Measurements from ENCODE around the gene TFPI. TPM values are rescaled to one million over a fixed set of nuclear protein-coding genes. Genes with fewer than 3 reads are reported as not detected.

The TFPI gene
- total and polyA plus RNA-seq, 10 of the 15 experiments (the other 5 are each of a cell fraction or from before 2014, with no cell fraction given): 0.07 to 0.59 (median 0.34) TPM

DNA sequence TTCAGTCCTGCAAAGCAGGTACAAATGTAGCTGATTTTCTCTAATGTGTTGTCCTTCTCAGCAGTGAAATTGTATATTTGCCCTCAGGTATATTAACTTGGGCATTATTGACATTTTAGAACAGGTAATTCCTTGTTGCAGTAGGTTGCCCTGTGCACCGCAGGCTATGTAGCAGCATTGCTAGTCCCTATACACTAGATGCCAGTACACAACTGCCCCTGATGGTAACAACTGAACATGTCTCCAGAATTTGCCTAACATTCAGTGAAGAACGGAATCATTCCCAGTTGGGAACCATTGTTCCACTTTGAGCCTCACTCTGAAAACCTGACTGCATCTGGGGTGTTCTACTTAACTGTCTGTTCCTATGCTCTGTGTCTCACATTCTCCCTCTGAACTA lies 23.1 kb upstream of the TFPI start:
- in situ Hi-C loops (cut with MboI): loop anchor here (5.0 kb wide), 1 partner anchor 75 kb away; no protein-coding TSS in a partner anchor
- H3K4me2 ChIP-seq (ENCODE audit: control insufficient read depth, insufficient read depth): no peak overlapping the region
- DNase-seq (ENCODE audit: low read depth, low spot score) (no peak), ATAC-seq (peak; percentile 62), FAIRE-seq (no peak)
- ChIA-PET SMC1A (ENCODE audit: uncharacterized antibody, unreplicated experiment) (interaction anchor here (1.2 to 10.7 kb wide), 4 partner anchors 9 to 715 kb away, joined by 3 to 389 read pairs (median 4); no protein-coding TSS in a partner anchor), CTCF (interaction anchor here (0.6 to 15.4 kb wide), 8 partner anchors 10 to 1527 kb away, joined by 3 to 562 read pairs (median 3); no protein-coding TSS in a partner anchor), RAD21 (ENCODE audit: unreplicated experiment) (interaction anchor here (1.7 to 7.9 kb wide), 2 partner anchors 72 to 76 kb away, joined by 3 to 297 read pairs; no protein-coding TSS in a partner anchor), POLR2A (no interaction called here)
- no peak overlapping the region for H3K27ac ChIP-seq (ENCODE audit: control insufficient read depth, insufficient read depth)
- no peaks in the 10 kb centered on the region for H3K9me3 ChIP-seq (replicated peaks; ENCODE audit: control insufficient read depth, insufficient read depth, low read length)
- TF ChIP-seq RCOR1 (conservative IDR thresholded peaks at IDR 0.05; ENCODE audit: low read depth, low read length) (no peak), MYC (IDR thresholded peaks at IDR 0.05; ENCODE audit: insufficient read depth, insufficient read length, insufficient replicate concordance, low read length, severe bottlenecking) (no peak), CHD2 (IDR thresholded peaks at IDR 0.05; ENCODE audit: borderline replicate concordance, low read depth, low read length) (no peak), RAD51 (IDR thresholded peaks at IDR 0.05) (no peak), MTA3 (IDR thresholded peaks at IDR 0.05; ENCODE audit: borderline replicate concordance, low read length) (no peak), NR2C1 (IDR thresholded peaks at IDR 0.05) (no peak), JUNB (IDR thresholded peaks at IDR 0.05) (no peak), SMARCA5 (IDR thresholded peaks at IDR 0.05) (no peak), POLR2AphosphoS5 (IDR thresholded peaks at IDR 0.05; ENCODE audit: low read length) (no peak), GABPA (IDR thresholded peaks at IDR 0.05; ENCODE audit: low read depth) (no peak), NFYA (IDR thresholded peaks at IDR 0.05; ENCODE audit: borderline replicate concordance, low read depth, low read length) (no peak), EED (IDR thresholded peaks at IDR 0.05; ENCODE audit: low read depth) (no peak), BRCA1 (IDR thresholded peaks at IDR 0.05; ENCODE audit: low read depth, low read length) (no peak), CHD4 (IDR thresholded peaks at IDR 0.05) (no peak), HDGF (IDR thresholded peaks at IDR 0.05) (no peak)
- TF ChIP-seq, protein P1, sequence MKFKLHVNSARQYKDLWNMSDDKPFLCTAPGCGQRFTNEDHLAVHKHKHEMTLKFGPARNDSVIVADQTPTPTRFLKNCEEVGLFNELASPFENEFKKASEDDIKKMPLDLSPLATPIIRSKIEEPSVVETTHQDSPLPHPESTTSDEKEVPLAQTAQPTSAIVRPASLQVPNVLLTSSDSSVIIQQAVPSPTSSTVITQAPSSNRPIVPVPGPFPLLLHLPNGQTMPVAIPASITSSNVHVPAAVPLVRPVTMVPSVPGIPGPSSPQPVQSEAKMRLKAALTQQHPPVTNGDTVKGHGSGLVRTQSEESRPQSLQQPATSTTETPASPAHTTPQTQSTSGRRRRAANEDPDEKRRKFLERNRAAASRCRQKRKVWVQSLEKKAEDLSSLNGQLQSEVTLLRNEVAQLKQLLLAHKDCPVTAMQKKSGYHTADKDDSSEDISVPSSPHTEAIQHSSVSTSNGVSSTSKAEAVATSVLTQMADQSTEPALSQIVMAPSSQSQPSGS (IDR thresholded peaks at IDR 0.05; ENCODE audit: low read length): no peak
- TF ChIP-seq, protein P2, sequence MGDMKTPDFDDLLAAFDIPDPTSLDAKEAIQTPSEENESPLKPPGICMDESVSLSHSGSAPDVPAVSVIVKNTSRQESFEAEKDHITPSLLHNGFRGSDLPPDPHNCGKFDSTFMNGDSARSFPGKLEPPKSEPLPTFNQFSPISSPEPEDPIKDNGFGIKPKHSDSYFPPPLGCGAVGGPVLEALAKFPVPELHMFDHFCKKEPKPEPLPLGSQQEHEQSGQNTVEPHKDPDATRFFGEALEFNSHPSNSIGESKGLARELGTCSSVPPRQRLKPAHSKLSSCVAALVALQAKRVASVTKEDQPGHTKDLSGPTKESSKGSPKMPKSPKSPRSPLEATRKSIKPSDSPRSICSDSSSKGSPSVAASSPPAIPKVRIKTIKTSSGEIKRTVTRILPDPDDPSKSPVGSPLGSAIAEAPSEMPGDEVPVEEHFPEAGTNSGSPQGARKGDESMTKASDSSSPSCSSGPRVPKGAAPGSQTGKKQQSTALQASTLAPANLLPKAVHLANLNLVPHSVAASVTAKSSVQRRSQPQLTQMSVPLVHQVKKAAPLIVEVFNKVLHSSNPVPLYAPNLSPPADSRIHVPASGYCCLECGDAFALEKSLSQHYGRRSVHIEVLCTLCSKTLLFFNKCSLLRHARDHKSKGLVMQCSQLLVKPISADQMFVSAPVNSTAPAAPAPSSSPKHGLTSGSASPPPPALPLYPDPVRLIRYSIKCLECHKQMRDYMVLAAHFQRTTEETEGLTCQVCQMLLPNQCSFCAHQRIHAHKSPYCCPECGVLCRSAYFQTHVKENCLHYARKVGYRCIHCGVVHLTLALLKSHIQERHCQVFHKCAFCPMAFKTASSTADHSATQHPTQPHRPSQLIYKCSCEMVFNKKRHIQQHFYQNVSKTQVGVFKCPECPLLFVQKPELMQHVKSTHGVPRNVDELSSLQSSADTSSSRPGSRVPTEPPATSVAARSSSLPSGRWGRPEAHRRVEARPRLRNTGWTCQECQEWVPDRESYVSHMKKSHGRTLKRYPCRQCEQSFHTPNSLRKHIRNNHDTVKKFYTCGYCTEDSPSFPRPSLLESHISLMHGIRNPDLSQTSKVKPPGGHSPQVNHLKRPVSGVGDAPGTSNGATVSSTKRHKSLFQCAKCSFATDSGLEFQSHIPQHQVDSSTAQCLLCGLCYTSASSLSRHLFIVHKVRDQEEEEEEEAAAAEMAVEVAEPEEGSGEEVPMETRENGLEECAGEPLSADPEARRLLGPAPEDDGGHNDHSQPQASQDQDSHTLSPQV (IDR thresholded peaks at IDR 0.05): no peak
- no peak overlapping the region for H3K4me3 ChIP-seq
- H3K36me3 ChIP-seq (ENCODE audit: control insufficient read depth in 2 of 2, insufficient read depth in 2 of 2, low read length in 1 of 2): no peaks in the 10 kb centered on the region
- H3K79me2 ChIP-seq (ENCODE audit: control insufficient read depth, insufficient read depth, low read length): no peaks in the 10 kb centered on the region
- BruUV-seq (replicated peaks): no TSS peak
- WGBS (ENCODE audit: insufficient coverage, insufficient replicate concordance, low lambda C conversion rate, missing lambda C conversion rate): 66% methylated on average over 2 of the region's 2 CpGs
- H3K27me3 ChIP-seq (replicated peaks in 1 of 2; ENCODE audit: control insufficient read depth in 2 of 2, insufficient read depth in 2 of 2, low read length in 1 of 2): no peaks in the 10 kb centered on the region
- intact Hi-C loops (cut with micrococcal nuclease; ENCODE audit: unreplicated experiment): loop anchor here (2.0 kb wide), 1 partner anchor 45 kb away; no protein-coding TSS in a partner anchor
- H2AFZ ChIP-seq (ENCODE audit: control insufficient read depth, low read depth, low read length): no peak overlapping the region
- H3K4me1 ChIP-seq (ENCODE audit: control insufficient read depth, insufficient read depth, low read length): no peaks in the 10 kb centered on the region
- H4K20me1 ChIP-seq (ENCODE audit: control insufficient read depth, insufficient read depth): no peaks in the 10 kb centered on the region
- H3K9ac ChIP-seq (ENCODE audit: control insufficient read depth, insufficient read depth, low read length): no peak overlapping the region

Measured in GM12878 (cell line).